Type B pancreatic cell (in vitro differentiated cells): ENCODE results near the gene IQCK. TPM values are rescaled to one million over a fixed set of nuclear protein-coding genes. Genes with fewer than 3 reads are reported as not detected.
A peak's percentile ranks its signal among the peaks of the same experiment; 100 is the strongest.

Source experiments
- DNase-seq: peaks from one replicate; pipeline ENCODE4 v3.0.0; 2021; ENCODE audit warnings: mixed read lengths; ENCODE audit not compliant: unreplicated experiment; ENCODE audit errors: extremely low spot score
- H3K27ac Mint-ChIP-seq: 2 replicates; pipeline ENCODE4 v1.8.0; 2021; ENCODE audit warnings: mild to moderate bottlenecking, mixed read lengths
- H3K27me3 Mint-ChIP-seq: 2 replicates; pipeline ENCODE4 v1.8.0; 2021; ENCODE audit warnings: mixed read lengths
- H3K36me3 Mint-ChIP-seq: 2 replicates; pipeline ENCODE4 v1.8.0; 2021; ENCODE audit warnings: mixed read lengths
- H3K4me1 Mint-ChIP-seq: one replicate; pipeline ENCODE4 v1.8.0; 2021; ENCODE audit warnings: mixed read lengths; ENCODE audit not compliant: unreplicated experiment
- H3K4me3 Mint-ChIP-seq: 2 replicates; pipeline ENCODE4 v1.8.0; 2021; ENCODE audit warnings: mild to moderate bottlenecking, mixed read lengths
- H3K9me3 Mint-ChIP-seq: 2 replicates; pipeline ENCODE4 v1.8.0; 2021; ENCODE audit warnings: mixed read lengths
- total RNA-seq: library from RNA; stranded (reverse); gene quantifications from 2 replicates; pipeline ENCODE4 v1.2.1, GENCODE V29; 2021; ENCODE audit warnings: low replicate concordance
- TF ChIP-seq, protein P1 (sequence below): fragments of 200-600 bp; sonication (generic); conservative IDR thresholded peaks from 2 replicates; pipeline ENCODE4 v1.5.0; 2021; ENCODE audit warnings: antibody characterized with exemption, mild to moderate bottlenecking

Gene IQCK
- total RNA-seq, 1 donor from 2014 or later = 23.0 TPM

DNA sequence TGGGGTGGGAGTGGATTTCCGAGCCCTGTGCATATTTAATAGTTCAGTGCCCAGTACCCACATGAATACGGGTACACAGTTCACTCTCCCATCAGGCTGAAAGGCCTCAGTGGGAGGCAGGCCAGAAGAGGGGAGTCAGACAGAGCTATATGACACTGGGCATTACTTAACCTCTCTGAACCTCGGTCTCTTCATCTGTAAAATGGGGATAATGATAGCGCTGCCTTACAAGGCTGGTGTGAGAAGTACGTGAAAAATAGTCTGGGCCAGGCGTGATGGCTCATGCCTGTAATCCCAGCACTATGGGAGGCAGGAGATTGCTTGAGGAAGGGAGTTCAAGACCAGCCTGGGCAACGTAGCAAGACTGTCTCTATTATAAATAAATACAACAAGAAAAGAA lies 163.0 kb downstream of the IQCK start:
- Mint-ChIP-seq H3K4me1 (peaks cover 31% of the 10 kb centered on the region), H3K27ac (no peak overlapping the region), H3K36me3 (peaks cover 13% of the 10 kb centered on the region), H3K27me3 (peaks cover 12% of the 10 kb centered on the region), H3K9me3 (no peaks in the 10 kb centered on the region), H3K4me3 (peak overlapping the region; percentile 18)
- TF ChIP-seq, protein P1, sequence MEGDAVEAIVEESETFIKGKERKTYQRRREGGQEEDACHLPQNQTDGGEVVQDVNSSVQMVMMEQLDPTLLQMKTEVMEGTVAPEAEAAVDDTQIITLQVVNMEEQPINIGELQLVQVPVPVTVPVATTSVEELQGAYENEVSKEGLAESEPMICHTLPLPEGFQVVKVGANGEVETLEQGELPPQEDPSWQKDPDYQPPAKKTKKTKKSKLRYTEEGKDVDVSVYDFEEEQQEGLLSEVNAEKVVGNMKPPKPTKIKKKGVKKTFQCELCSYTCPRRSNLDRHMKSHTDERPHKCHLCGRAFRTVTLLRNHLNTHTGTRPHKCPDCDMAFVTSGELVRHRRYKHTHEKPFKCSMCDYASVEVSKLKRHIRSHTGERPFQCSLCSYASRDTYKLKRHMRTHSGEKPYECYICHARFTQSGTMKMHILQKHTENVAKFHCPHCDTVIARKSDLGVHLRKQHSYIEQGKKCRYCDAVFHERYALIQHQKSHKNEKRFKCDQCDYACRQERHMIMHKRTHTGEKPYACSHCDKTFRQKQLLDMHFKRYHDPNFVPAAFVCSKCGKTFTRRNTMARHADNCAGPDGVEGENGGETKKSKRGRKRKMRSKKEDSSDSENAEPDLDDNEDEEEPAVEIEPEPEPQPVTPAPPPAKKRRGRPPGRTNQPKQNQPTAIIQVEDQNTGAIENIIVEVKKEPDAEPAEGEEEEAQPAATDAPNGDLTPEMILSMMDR = no peak
- no peak for DNase-seq

DNA sequence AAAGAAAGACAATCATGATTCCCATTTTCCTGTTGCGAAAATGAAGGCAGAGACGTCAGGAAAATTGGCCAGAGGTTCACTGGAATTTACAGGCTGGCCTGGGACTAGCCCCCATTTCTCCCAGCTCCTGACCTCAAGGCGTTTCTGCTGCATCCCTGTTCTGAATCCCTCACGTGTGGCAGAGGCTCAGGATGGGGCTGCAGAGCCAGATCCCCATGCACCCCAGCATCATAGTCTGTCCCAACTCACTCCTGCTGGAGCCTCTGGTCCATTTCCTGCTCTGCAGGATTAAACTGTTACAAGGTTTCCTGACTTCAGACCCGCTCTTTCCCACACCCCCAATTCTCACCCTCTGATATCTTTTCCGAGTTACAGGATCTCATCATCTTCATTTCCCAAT lies 163.7 kb downstream of the IQCK start:
- H3K36me3 Mint-ChIP-seq = peaks cover 13% of the 10 kb centered on the region
- TF ChIP-seq, protein P1 = no peak
- H3K4me3 Mint-ChIP-seq = peak overlapping the region; percentile 90
- no peak for DNase-seq
- H3K27ac Mint-ChIP-seq = no peak overlapping the region
- H3K4me1 Mint-ChIP-seq = peaks cover 28% of the 10 kb centered on the region
- H3K27me3 Mint-ChIP-seq = peaks cover 17% of the 10 kb centered on the region
- H3K9me3 Mint-ChIP-seq = no peaks in the 10 kb centered on the region

DNA sequence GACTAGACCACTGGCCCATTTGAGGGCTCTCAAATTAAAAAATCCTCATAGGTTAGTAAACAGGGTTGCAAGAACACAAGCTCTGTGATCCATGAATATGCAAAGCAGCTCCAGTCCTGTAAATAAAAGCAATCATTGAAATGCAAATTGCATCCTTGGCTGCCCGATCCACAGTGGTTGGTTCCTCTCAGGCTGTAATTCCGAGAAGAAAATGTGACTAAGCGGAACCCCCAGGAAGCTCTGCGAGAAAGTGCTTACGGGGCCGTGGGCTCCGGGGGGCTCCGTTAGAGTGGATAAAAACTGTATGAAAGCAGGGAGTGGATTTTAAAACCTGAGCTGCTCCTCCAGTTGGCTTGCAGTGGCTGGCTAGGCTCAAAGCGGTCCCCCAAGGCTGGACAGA lies 164.1 kb downstream of the IQCK start:
- no peak for DNase-seq

DNA sequence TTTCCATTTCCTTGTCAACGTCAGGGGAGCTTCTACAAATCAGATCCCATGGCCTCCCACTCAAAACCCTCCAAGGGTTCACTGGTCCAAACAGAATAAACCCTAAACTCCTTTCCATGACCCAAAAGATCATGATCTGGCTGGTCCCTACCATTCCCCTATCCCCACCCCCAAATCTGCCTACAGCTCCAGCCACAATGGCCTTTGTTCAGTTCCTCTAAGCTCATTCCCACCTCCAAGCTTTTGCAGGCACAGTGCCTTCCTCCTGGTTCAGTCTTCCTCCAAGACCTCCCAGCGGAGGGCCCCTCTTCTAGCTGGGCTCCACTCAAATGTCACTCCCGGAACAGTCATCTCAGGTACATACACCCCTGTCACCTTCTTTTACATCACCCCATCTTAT lies 164.6 kb downstream of the IQCK start:
- H3K36me3 Mint-ChIP-seq = peaks cover 13% of the 10 kb centered on the region
- peaks cover 17% of the 10 kb centered on the region for H3K27me3 Mint-ChIP-seq
- TF ChIP-seq, protein P1 = no peak
- peak overlapping the region; percentile 76 for H3K27ac Mint-ChIP-seq
- H3K4me3 Mint-ChIP-seq = peak overlapping the region; percentile 90
- H3K4me1 Mint-ChIP-seq = peaks cover 27% of the 10 kb centered on the region
- DNase-seq = no peak
- no peaks in the 10 kb centered on the region for H3K9me3 Mint-ChIP-seq

More for the DNA sequence above, 164.1 kb downstream of the IQCK start:
- Mint-ChIP-seq H3K27ac (no peak overlapping the region), H3K4me1 (peaks cover 27% of the 10 kb centered on the region), H3K9me3 (no peaks in the 10 kb centered on the region), H3K27me3 (peaks cover 17% of the 10 kb centered on the region), H3K36me3 (peaks cover 13% of the 10 kb centered on the region), H3K4me3 (peak overlapping the region; percentile 90)
- TF ChIP-seq, protein P1 = no peak

DNA sequence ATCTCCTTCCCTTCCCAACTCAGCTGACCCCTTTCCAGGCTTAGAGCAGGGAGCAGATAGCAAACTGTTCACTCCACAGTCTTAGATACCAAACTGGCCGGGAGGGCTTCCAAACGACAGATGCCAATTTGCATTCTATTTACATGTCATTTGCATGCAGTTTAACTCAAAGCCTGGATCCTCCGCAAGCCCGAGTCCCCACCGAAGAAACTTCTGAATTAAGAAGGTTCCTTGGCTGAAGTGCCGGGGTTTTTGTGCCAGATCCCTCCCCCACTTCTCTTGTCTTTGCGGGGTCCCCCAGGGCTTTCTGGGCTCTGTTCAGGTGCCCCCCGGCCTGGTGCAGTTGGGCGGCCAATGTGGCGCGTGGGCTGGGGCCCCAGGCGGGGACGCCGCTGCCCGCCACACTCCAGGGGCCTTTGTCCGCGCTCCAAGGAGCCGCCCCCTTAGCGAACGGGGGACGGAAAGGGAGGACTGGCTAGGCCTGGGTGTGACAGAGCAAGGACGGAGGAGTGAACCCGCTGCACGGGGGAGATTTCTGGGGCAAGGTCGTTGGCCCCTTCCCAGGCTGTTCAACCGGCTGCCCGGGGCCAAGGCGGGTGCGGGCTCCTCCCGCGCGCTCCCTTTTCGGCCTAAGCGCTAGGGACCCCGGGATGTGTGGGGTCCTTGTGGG lies 165.4 kb downstream of the IQCK start:
- H3K4me3 Mint-ChIP-seq = peak overlapping the region; percentile 90
- peak overlapping the region; percentile 76 for H3K27ac Mint-ChIP-seq
- TF ChIP-seq, protein P1 = no peak
- peak; percentile 72 for DNase-seq
- peaks cover 17% of the 10 kb centered on the region for H3K27me3 Mint-ChIP-seq
- peaks cover 13% of the 10 kb centered on the region for H3K36me3 Mint-ChIP-seq
- no peaks in the 10 kb centered on the region for H3K9me3 Mint-ChIP-seq
- H3K4me1 Mint-ChIP-seq = peaks cover 27% of the 10 kb centered on the region
